Loucy (cell line): Measurements from ENCODE around the gene DDI1.

ENCODE experiments used
- H2AFZ ChIP-seq: fragments of 200-600 bp; sonication (generic); 2 replicates; pipeline ENCODE4 v1.6.0; 2016; ENCODE audit warnings: antibody characterized with exemption, mild to moderate bottlenecking, low read length, moderate library complexity
- H3F3A ChIP-seq: fragments of 200-600 bp; 2 replicates; pipeline ENCODE4 v1.6.0; 2016; ENCODE audit warnings: antibody characterized with exemption, low read depth, mild to moderate bottlenecking
- H3K27me3 ChIP-seq: fragments of 200-600 bp; sonication (generic); 2 replicates; pipeline ENCODE4 v1.6.1; 2014; ENCODE audit warnings: low read length, mild to moderate bottlenecking; ENCODE audit not compliant: insufficient read depth, poor library complexity, severe bottlenecking
- H3K36me3 ChIP-seq: fragments of 200-600 bp; sonication (generic); 2 replicates; pipeline ENCODE4 v1.6.1; 2016; ENCODE audit warnings: low read length; ENCODE audit not compliant: insufficient read depth
- H3K4me1 ChIP-seq: fragments of 200-600 bp; sonication (generic); 2 replicates; pipeline ENCODE4 v1.5.1; 2014; ENCODE audit warnings: low read length, mild to moderate bottlenecking; ENCODE audit not compliant: insufficient read depth, poor library complexity, severe bottlenecking
- H3K4me2 ChIP-seq: fragments of 200-600 bp; sonication (generic); 2 replicates; pipeline ENCODE4 v1.6.0; 2014; ENCODE audit warnings: antibody characterized with exemption, low read length, low read depth, mild to moderate bottlenecking; ENCODE audit not compliant: poor library complexity, severe bottlenecking
- H3K4me3 ChIP-seq: fragments of 200-600 bp; sonication (generic); 2 replicates; pipeline ENCODE4 v1.5.1; 2014; ENCODE audit warnings: low read length, mild to moderate bottlenecking, mixed read lengths; ENCODE audit not compliant: poor library complexity, severe bottlenecking
- H3K79me2 ChIP-seq: fragments of 200-600 bp; sonication (generic); 2 replicates; pipeline ENCODE4 v1.6.1; 2014; ENCODE audit warnings: low read length; ENCODE audit not compliant: insufficient read depth
- H3K9ac ChIP-seq: fragments of 200-600 bp; sonication (generic); 2 replicates; pipeline ENCODE4 v1.6.0; 2014; ENCODE audit warnings: mild to moderate bottlenecking, low read depth, low read length, moderate library complexity; ENCODE audit not compliant: poor library complexity, severe bottlenecking
- H3K9me2 ChIP-seq: fragments of 200-600 bp; sonication (generic); replicated peaks from 2 replicates; pipeline ENCODE4 v1.6.1; 2016; ENCODE audit warnings: low read depth, low read length, mixed read lengths
- H3K9me3 ChIP-seq: fragments of 200-600 bp; sonication (generic); 2 replicates; pipeline ENCODE4 v1.6.1; 2014; ENCODE audit warnings: mild to moderate bottlenecking, antibody characterized with exemption, low read length, low read depth; ENCODE audit not compliant: insufficient read depth
- H4K20me1 ChIP-seq: fragments of 200-600 bp; sonication (generic); 2 replicates; pipeline ENCODE4 v1.6.0; 2014; ENCODE audit warnings: antibody characterized with exemption, low read length, mild to moderate bottlenecking; ENCODE audit not compliant: insufficient read depth, poor library complexity, severe bottlenecking
- EZH2phosphoT487 ChIP-seq: fragments of 200-600 bp; IDR thresholded peaks from 2 replicates; pipeline ENCODE4 v1.6.1; 2018; ENCODE audit warnings: antibody characterized with exemption, mild to moderate bottlenecking, moderate library complexity, borderline replicate concordance
- TF ChIP-seq, protein P1 (sequence below): fragments of 200-600 bp; sonication (generic); conservative IDR thresholded peaks from 2 replicates; pipeline ENCODE4 v1.5.1; 2014; ENCODE audit warnings: mild to moderate bottlenecking, antibody characterized with exemption, low read length

Gene DDI1

GRCh38 chr11:104086621-104087020 is 50.2 kb downstream of the DDI1 start:
- TF ChIP-seq, protein P1, sequence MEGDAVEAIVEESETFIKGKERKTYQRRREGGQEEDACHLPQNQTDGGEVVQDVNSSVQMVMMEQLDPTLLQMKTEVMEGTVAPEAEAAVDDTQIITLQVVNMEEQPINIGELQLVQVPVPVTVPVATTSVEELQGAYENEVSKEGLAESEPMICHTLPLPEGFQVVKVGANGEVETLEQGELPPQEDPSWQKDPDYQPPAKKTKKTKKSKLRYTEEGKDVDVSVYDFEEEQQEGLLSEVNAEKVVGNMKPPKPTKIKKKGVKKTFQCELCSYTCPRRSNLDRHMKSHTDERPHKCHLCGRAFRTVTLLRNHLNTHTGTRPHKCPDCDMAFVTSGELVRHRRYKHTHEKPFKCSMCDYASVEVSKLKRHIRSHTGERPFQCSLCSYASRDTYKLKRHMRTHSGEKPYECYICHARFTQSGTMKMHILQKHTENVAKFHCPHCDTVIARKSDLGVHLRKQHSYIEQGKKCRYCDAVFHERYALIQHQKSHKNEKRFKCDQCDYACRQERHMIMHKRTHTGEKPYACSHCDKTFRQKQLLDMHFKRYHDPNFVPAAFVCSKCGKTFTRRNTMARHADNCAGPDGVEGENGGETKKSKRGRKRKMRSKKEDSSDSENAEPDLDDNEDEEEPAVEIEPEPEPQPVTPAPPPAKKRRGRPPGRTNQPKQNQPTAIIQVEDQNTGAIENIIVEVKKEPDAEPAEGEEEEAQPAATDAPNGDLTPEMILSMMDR, result no peak
- no peak for TF ChIP-seq EZH2phosphoT487
- H3K9me2 ChIP-seq, result no peaks in the 10 kb centered on the region
- no peak overlapping the region for H3K9ac ChIP-seq
- no peaks in the 10 kb centered on the region for H3K4me1 ChIP-seq
- H4K20me1 ChIP-seq, result no peaks in the 10 kb centered on the region
- no peaks in the 10 kb centered on the region for H3F3A ChIP-seq
- H3K4me3 ChIP-seq, result no peak overlapping the region
- no peak overlapping the region for H2AFZ ChIP-seq
- H3K79me2 ChIP-seq, result no peaks in the 10 kb centered on the region
- no peaks in the 10 kb centered on the region for H3K9me3 ChIP-seq
- H3K27me3 ChIP-seq, result no peaks in the 10 kb centered on the region
- H3K4me2 ChIP-seq, result no peak overlapping the region
- H3K36me3 ChIP-seq, result no peaks in the 10 kb centered on the region
